GM13977 (cell line): ENCODE results near the gene PCNT.

Source experiments
- DNase-seq: peaks from one replicate; pipeline ENCODE4 v3.0.0; 2012; ENCODE audit warnings: low spot score
- CTCF ChIP-seq: IDR thresholded peaks from 2 replicates; pipeline ENCODE4 v1.5.1; 2012; ENCODE audit warnings: mild to moderate bottlenecking, control low read depth; ENCODE audit not compliant: insufficient read depth; ENCODE audit errors: extremely low read depth, missing control alignments
- in situ Hi-C: fragments of 300-500 bp; cut with MboI; formaldehyde crosslinking; loops from one replicate; pipeline ENCODE4 v1.12.0; 2022; ENCODE audit warnings: low sequenced_read_pairs, low pct_unique_long_range_greater_than_20kb, mixed read lengths, inconsistent platforms; ENCODE audit not compliant: unreplicated experiment

Gene PCNT

GRCh38 chr21:46491553-46491952 lies 167.6 kb downstream of the PCNT start:
- TF ChIP-seq CTCF: no peak
- no peak for DNase-seq
- in situ Hi-C loops: no loop called here

DNA sequence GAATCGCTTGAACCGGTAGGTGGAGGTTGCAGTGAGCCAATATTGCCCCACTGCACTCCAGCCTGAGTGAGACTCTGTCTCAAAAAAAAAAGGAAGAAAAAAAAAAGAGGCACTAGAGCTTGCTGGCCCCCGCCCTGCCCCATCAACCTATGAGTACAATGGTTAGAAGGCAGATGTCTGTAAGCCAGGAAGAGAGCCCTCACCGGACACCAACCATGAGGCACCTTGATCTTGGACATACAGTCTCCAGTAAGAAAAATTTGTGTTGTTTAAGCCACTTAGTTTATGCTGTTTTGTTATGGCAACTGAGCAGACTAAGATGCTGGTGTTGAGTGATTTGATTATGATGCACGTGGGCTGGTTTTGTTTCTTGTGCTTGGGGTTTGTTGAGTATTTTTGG lies 168.9 kb downstream of the PCNT start:
- TF ChIP-seq CTCF: no peak

DNA sequence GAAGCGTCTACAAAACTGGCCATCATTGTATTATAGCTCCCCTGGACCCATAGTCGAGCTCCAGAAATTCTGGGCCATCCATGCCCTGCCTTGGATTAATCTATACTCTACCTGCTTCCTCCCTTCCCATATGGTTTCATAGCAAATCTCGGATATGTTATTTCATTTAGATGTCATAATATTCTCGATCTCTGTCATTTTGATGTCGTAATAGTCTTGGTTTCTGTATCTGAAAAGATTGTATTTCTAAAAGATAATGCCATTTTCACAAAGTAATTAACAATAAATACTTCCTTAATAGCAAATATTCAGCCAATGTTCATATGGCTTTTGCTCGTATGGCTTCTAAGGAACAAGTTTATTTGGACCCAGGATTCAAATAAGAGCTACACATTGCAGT lies 169.9 kb downstream of the PCNT start:
- in situ Hi-C loops: no loop called here
- no peak for DNase-seq
- no peak for TF ChIP-seq CTCF

More for the DNA sequence above, 168.9 kb downstream of the PCNT start:
- in situ Hi-C loops: no loop called here
- DNase-seq: no peak
